Nephron progenitor cell (in vitro differentiated cells): ENCODE results near the gene BLMH.

ENCODE experiments used
- DNase-seq: peaks from one replicate; pipeline ENCODE4 v3.0.0; 2021
- H3K27ac Mint-ChIP-seq: 2 replicates; pipeline ENCODE4 v1.8.0; 2021; ENCODE audit warnings: mild to moderate bottlenecking, moderate library complexity, mixed read lengths
- H3K27me3 Mint-ChIP-seq: 2 replicates; pipeline ENCODE4 v1.8.0; 2021; ENCODE audit warnings: mild to moderate bottlenecking, low read depth, mixed read lengths; ENCODE audit not compliant: poor library complexity
- H3K36me3 Mint-ChIP-seq: 2 replicates; pipeline ENCODE4 v1.8.0; 2021; ENCODE audit warnings: low read depth, mixed read lengths
- H3K4me1 Mint-ChIP-seq: 2 replicates; pipeline ENCODE4 v1.8.0; 2021; ENCODE audit warnings: mixed read lengths
- H3K4me3 Mint-ChIP-seq: 2 replicates; pipeline ENCODE4 v1.8.0; 2021; ENCODE audit warnings: mild to moderate bottlenecking, moderate library complexity, mixed read lengths
- H3K9me3 Mint-ChIP-seq: 2 replicates; pipeline ENCODE4 v1.8.0; 2021; ENCODE audit warnings: mild to moderate bottlenecking, moderate library complexity, mixed read lengths
- TF ChIP-seq, protein P1 (sequence below): fragments of 200-600 bp; sonication (generic); IDR thresholded peaks from 2 replicates; pipeline ENCODE4 v1.5.0; 2021; ENCODE audit warnings: antibody characterized with exemption

Gene BLMH

DNA sequence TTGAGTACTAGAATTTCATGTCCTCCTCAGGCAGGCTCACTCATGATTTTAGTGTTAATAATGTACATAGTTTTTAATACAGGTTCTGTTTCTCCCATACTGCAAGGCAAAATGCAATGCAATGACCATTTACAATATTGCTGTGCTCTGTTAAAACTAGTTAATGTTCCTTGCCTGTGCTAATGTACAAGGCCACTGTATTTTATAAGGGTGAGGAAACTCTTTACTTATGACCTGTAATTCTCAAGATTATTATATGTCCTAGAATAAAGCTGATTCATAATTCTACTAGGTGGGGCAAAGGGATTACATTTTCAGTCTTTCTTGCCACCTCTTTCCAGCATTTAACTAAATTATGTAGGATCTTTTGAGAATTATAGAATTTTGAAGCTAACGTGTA, 22.7 kb upstream of the BLMH start:
- TF ChIP-seq, protein P1, sequence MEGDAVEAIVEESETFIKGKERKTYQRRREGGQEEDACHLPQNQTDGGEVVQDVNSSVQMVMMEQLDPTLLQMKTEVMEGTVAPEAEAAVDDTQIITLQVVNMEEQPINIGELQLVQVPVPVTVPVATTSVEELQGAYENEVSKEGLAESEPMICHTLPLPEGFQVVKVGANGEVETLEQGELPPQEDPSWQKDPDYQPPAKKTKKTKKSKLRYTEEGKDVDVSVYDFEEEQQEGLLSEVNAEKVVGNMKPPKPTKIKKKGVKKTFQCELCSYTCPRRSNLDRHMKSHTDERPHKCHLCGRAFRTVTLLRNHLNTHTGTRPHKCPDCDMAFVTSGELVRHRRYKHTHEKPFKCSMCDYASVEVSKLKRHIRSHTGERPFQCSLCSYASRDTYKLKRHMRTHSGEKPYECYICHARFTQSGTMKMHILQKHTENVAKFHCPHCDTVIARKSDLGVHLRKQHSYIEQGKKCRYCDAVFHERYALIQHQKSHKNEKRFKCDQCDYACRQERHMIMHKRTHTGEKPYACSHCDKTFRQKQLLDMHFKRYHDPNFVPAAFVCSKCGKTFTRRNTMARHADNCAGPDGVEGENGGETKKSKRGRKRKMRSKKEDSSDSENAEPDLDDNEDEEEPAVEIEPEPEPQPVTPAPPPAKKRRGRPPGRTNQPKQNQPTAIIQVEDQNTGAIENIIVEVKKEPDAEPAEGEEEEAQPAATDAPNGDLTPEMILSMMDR: no peak
- H3K9me3 Mint-ChIP-seq: no peaks in the 10 kb centered on the region
- no peak overlapping the region for H3K27ac Mint-ChIP-seq
- no peaks in the 10 kb centered on the region for H3K36me3 Mint-ChIP-seq
- H3K4me3 Mint-ChIP-seq: no peak overlapping the region
- H3K4me1 Mint-ChIP-seq: peaks cover 6% of the 10 kb centered on the region
- peaks cover 7% of the 10 kb centered on the region for H3K27me3 Mint-ChIP-seq
- no peak for DNase-seq

- Mint-ChIP-seq H3K36me3 (no peaks in the 10 kb centered on the region), H3K4me1 (peaks cover 6% of the 10 kb centered on the region), H3K27ac (no peak overlapping the region), H3K27me3 (peaks cover 7% of the 10 kb centered on the region), H3K9me3 (no peaks in the 10 kb centered on the region), H3K4me3 (no peak overlapping the region)
- TF ChIP-seq, protein P1: no peak
- no peak for DNase-seq
Observed at GRCh38 chr17:30312226-30312625, 20.5 kb upstream of the BLMH start.

GRCh38 chr17:30310562-30310961, 18.8 kb upstream of the BLMH start:
- no peaks in the 10 kb centered on the region for H3K9me3 Mint-ChIP-seq
- no peak overlapping the region for H3K27ac Mint-ChIP-seq
- H3K4me3 Mint-ChIP-seq: no peak overlapping the region
- peaks cover 10% of the 10 kb centered on the region for H3K27me3 Mint-ChIP-seq
- TF ChIP-seq, protein P1: no peak
- no peaks in the 10 kb centered on the region for H3K36me3 Mint-ChIP-seq
- DNase-seq: no peak
- H3K4me1 Mint-ChIP-seq: peaks cover 9% of the 10 kb centered on the region

DNA sequence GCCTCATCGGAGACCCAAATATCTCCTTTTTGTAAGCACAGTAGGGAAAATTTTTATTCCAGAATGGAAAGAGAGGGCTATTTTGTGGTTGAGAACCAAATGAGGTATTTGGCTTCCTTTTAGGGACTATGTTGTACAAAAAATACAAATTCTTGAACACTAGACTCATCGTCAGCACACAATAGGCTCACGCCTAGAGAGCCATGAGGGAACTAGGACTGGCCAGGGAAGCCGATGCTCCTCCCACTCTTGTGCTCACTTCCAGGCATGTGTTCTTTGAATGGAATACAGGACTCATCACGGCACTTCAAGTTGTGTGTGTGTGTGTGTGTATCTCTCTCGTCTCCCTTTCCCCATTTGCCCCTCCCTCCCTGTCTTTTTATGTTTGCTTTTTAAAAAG, 17.8 kb upstream of the BLMH start:
- TF ChIP-seq, protein P1: no peak
- H3K27me3 Mint-ChIP-seq: peaks cover 7% of the 10 kb centered on the region
- peaks cover 5% of the 10 kb centered on the region for H3K4me1 Mint-ChIP-seq
- no peaks in the 10 kb centered on the region for H3K9me3 Mint-ChIP-seq
- no peak overlapping the region for H3K27ac Mint-ChIP-seq
- no peaks in the 10 kb centered on the region for H3K36me3 Mint-ChIP-seq
- H3K4me3 Mint-ChIP-seq: no peak overlapping the region
- no peak for DNase-seq

DNA sequence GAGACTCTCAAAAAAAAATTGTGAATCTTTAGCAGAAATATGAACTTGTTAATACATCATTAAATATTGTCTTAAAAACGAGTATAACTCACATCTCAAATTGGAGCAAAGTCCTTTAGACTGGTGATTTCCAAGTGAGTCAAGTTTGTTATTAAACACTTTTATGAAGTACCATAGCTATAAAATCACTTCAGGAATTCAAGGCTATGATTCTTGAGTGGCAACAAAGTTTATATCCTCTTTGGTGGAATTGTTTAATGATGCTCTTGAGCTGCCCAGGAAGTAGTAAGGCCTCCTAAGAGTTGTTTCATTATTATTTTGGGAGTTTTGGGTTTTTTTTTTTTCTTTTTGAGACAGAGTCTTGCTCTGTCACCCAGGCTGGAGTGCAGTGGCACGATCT, 16.7 kb upstream of the BLMH start:
- Mint-ChIP-seq H3K36me3 (no peaks in the 10 kb centered on the region), H3K27ac (no peak overlapping the region), H3K27me3 (peaks cover 10% of the 10 kb centered on the region), H3K9me3 (no peaks in the 10 kb centered on the region), H3K4me3 (no peak overlapping the region), H3K4me1 (peaks cover 5% of the 10 kb centered on the region)
- TF ChIP-seq, protein P1: no peak
- DNase-seq: no peak

DNA sequence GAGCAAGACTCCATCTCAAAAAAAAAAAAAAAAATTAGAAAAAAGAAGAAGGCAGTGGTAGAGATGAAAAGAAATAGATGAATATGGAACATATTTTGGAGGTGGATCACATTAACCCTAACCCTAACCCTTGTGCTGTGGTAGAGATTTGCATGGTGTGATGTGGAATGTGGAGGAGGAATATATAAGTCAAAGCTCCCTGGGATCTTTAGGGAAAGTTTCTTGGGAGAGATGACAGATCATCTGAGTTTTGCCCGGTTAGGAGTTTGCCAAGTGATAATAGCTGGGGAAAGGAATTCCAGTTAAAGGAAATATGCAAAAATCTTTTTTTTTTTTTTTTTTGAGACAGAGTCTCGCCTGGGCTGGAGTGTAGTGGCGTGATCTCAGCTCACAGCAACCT, 13.0 kb upstream of the BLMH start:
- H3K27me3 Mint-ChIP-seq: peaks cover 10% of the 10 kb centered on the region
- TF ChIP-seq, protein P1: no peak
- peaks cover 5% of the 10 kb centered on the region for H3K4me1 Mint-ChIP-seq
- DNase-seq: no peak
- no peaks in the 10 kb centered on the region for H3K36me3 Mint-ChIP-seq
- H3K27ac Mint-ChIP-seq: no peak overlapping the region
- H3K9me3 Mint-ChIP-seq: peaks cover 11% of the 10 kb centered on the region
- H3K4me3 Mint-ChIP-seq: no peak overlapping the region
